Colon (tissue), 2 donors: ENCODE measurements around the gene C1QC.

ENCODE experiments used
- FAIRE-seq: peaks from 2 replicates; lab custom pipeline; 2012; peaks lifted over from hg19 to GRCh38; lab: Jason Lieb, UNC
- donor health status: control.
- donor health status: control.

The C1QC gene

GRCh38 chr1:22681556-22682276, 38.3 kb downstream of the C1QC start:
- no peak for FAIRE-seq

- no peak for FAIRE-seq
Measured at GRCh38 chr1:22683547-22683946, 40.1 kb downstream of the C1QC start.

- FAIRE-seq = no peak
Measured at GRCh38 chr1:22685591-22686059, 42.2 kb downstream of the C1QC start.

- no peak for FAIRE-seq
Measured at GRCh38 chr1:22687191-22687590, 43.8 kb downstream of the C1QC start.

GRCh38 chr1:22688466-22688865, 45.0 kb downstream of the C1QC start:
- FAIRE-seq = no peak

GRCh38 chr1:22689505-22689904, 46.1 kb downstream of the C1QC start:
- no peak for FAIRE-seq

- no peak for FAIRE-seq
Measured at GRCh38 chr1:22691031-22691753, 47.8 kb downstream of the C1QC start.

GRCh38 chr1:22694172-22694571, 50.7 kb downstream of the C1QC start:
- FAIRE-seq = no peak

- FAIRE-seq = no peak
Measured at GRCh38 chr1:22696610-22697009, 53.2 kb downstream of the C1QC start.
